ENCODE results near the gene TRIP12.

GRCh38 chr2:229795058-229795457 is 126.8 kb downstream of the TRIP12 start:
- no peak for TF ChIP-seq POLR2A (IDR thresholded peaks at IDR 0.05)
- TF ChIP-seq, protein P1, sequence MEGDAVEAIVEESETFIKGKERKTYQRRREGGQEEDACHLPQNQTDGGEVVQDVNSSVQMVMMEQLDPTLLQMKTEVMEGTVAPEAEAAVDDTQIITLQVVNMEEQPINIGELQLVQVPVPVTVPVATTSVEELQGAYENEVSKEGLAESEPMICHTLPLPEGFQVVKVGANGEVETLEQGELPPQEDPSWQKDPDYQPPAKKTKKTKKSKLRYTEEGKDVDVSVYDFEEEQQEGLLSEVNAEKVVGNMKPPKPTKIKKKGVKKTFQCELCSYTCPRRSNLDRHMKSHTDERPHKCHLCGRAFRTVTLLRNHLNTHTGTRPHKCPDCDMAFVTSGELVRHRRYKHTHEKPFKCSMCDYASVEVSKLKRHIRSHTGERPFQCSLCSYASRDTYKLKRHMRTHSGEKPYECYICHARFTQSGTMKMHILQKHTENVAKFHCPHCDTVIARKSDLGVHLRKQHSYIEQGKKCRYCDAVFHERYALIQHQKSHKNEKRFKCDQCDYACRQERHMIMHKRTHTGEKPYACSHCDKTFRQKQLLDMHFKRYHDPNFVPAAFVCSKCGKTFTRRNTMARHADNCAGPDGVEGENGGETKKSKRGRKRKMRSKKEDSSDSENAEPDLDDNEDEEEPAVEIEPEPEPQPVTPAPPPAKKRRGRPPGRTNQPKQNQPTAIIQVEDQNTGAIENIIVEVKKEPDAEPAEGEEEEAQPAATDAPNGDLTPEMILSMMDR (IDR thresholded peaks at IDR 0.05): no peak
